Measurements from ENCODE around the gene FBXO36. TPM values are rescaled to one million over a fixed set of nuclear protein-coding genes. Genes with fewer than 3 reads are reported as not detected.

FBXO36 gene
- total RNA-seq, 3 donors from 2014 or later: 0.76 to 0.84 (median 0.81) TPM

Other genes with a start within 250 kb of the FBXO36 start
- not detected for gene DNER, start 207.9 kb upstream of the FBXO36 start, total RNA-seq
- 100 to 1,000 TPM; 211 to 227 (median 221) TPM for gene TRIP12, start 494 bp upstream of the FBXO36 start, total RNA-seq
- gene SLC16A14, start 146.4 kb downstream of the FBXO36 start, total RNA-seq: under 1 TPM; 0.43 to 0.74 (median 0.43) TPM